ENCODE results near the gene SCGB1D1.
A peak's percentile ranks its signal among the peaks of the same experiment; 100 is the strongest.

Gene SCGB1D1

GRCh38 chr11:62233730-62234129, 43.7 kb downstream of the SCGB1D1 start:
- DNase-seq (ENCODE audit: low read depth), result peak; percentile 15

GRCh38 chr11:62236187-62236586, 46.2 kb downstream of the SCGB1D1 start:
- DNase-seq (ENCODE audit: low read depth), result no peak

- no peak for DNase-seq (ENCODE audit: low read depth)
These were observed 47.5 kb downstream of the SCGB1D1 start for GRCh38 chr11:62237499-62237898.

- DNase-seq (ENCODE audit: low read depth), result no peak
These were observed 48.1 kb downstream of the SCGB1D1 start for GRCh38 chr11:62238151-62238550.

GRCh38 chr11:62241095-62241494, 51.1 kb downstream of the SCGB1D1 start:
- DNase-seq (ENCODE audit: low read depth), result no peak

GRCh38 chr11:62242021-62242420, 52.0 kb downstream of the SCGB1D1 start, which contains the start of gene SCGB1D2:
Gene SCGB1D2 (plus strand): TSS chr11:62242239. CDS start chr11:62242308, 69 bp downstream.
- DNase-seq (ENCODE audit: low read depth), result no peak
